ENCODE measurements around the gene ARID5B.

- no peak for TF ChIP-seq EZH2 (IDR thresholded peaks at IDR 0.05; ENCODE audit: borderline replicate concordance, insufficient read depth, low read length, poor library complexity, severe bottlenecking)
- no peak for TF ChIP-seq CTCF (IDR thresholded peaks at IDR 0.05; ENCODE audit: poor library complexity, severe bottlenecking)
- no peak for TF ChIP-seq MXI1 (conservative IDR thresholded peaks at IDR 0.05; ENCODE audit: poor library complexity, severe bottlenecking)
- TF ChIP-seq RAD21 (conservative IDR thresholded peaks at IDR 0.05): no peak
- TF ChIP-seq POLR2AphosphoS5 (IDR thresholded peaks at IDR 0.05): no peak
- TF ChIP-seq EP300 (conservative IDR thresholded peaks at IDR 0.05; ENCODE audit: poor library complexity, severe bottlenecking): no peak
Observed at GRCh38 chr10:62056698-62057097, 155.2 kb downstream of the ARID5B start.

Measured in neural cell (in vitro differentiated cells).